HG03097 (cell line): ENCODE results near the gene PIGN.

ENCODE experiments used
- ATAC-seq: cut with Tn5 transposase; IDR thresholded peaks from one replicate; pipeline ENCODE4 v1.9.1; 2021; ENCODE audit not compliant: unreplicated experiment, low FRiP score

PIGN gene

DNA sequence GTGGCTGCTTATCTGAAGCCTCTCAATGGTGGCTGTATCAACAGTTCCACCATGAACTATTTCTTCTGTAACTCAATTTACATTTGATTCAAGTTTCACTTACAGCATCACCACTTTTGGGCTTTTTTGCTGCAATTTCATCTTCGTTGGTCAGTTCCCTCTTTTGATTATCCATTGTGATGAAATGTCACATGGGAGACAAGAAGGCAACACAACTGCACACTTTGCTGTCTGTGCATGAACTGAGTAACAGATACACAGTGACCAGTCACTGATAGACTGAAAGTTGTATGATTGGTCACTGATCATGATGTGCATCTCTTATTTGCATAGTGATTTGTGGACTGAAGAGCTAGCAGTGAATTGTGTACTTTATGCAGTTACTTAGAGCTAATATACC, 163.3 kb downstream of the PIGN start:
- no peak for ATAC-seq

DNA sequence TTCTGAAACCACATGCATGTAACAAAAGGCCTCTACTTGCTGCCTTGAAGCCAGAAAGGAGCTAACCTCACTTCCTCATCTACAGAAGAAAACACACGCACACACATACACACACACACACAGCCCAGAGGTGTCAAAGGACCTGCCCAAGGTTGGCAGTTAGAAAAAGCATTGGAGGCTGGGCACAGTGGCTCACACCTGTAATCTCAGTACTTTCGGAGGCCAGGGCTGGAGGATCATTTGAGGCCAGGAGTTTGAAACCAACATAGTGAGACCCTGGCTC, 168.2 kb downstream of the PIGN start:
- no peak for ATAC-seq

DNA sequence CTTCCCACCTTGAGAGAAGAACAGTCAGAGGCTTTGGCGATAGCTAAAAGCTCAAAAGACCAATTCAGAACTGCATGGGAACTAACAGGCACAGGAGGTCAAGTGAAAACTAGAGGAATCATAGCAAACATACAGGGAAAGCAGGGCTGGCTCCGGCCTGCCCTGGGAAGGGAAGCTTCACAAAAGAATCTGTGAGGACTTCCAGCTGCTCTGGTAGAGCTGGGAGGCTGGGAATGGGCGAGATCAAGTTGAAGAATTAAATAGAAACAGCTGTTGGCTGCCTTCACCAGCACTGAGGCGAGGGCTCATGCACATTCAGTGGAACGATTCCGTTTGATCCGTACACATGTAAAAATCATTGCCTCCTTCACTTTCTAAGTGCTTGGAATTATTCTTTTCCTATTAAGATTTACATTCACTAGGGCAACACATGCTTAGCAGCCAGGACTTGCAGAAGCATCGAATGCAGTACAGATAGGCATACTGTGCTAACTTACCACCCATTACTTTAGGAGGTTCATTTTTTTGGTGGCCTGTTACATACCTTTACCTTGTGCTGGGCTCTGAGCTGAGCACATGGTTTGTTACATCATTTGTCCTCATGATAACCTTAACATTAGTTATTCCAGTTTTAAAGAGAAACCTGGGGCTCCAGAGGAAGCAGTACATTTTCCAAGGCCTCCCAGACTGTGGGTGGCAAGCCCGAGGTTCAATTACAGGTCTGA, 168.7 kb downstream of the PIGN start:
- ATAC-seq: no peak

DNA sequence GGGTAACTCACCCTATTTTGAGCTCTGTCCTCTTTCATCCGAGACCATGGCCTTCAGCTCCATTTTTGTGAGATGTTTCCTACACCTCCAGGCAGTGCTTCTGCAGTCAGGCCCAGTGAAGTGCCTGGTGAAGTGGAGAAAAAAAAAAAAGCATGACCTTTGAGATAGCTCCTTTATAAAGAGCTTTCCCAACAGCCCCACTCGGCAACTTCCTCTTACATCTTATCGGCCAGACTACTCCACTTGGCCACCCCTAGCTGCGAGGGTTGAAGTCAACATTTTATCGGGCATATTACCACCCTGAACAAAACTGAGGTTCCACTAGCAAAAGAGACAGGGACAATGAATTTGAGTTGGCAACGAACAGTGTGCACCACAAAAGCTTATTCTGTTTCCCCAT, 169.2 kb downstream of the PIGN start:
- ATAC-seq: no peak

DNA sequence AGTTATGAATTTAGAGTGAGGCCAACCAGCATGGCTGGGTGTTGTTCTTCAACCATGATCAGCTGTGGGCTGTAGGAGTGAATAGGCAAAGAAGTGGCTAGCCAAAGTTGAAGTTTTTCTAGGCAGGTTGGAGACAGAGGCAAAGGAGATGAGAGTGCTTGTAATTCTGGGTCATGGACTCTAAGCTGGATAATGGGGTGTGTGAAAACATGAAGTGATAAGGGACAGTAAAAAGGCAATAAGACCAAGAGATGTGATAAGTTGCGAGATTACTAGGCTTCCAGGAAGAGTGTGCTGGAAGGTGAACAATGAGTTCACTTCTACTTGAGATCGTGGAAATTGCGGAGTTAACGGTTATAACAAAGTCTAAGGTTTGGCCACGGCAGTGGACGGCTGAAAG, 175.4 kb downstream of the PIGN start:
- ATAC-seq: no peak

DNA sequence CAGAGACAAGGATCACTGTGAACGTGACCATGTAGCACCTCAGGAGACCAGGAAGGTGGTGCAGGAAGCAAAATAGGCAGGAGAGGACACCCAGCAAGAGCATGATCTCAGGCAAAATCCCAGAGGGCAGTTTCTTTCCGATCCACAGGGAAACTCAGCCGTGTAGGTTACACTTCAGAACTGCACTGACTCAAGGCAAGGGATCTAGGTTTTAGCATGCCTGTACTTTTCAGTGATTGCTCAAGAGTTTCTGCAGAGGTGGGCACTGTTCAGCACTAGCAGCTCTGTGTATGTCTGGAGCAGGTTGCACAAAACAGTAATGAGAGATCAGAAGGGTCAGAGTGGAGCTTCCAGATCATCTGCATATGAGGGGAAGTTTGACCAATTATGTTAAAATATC, 177.3 kb downstream of the PIGN start:
- no peak for ATAC-seq

DNA sequence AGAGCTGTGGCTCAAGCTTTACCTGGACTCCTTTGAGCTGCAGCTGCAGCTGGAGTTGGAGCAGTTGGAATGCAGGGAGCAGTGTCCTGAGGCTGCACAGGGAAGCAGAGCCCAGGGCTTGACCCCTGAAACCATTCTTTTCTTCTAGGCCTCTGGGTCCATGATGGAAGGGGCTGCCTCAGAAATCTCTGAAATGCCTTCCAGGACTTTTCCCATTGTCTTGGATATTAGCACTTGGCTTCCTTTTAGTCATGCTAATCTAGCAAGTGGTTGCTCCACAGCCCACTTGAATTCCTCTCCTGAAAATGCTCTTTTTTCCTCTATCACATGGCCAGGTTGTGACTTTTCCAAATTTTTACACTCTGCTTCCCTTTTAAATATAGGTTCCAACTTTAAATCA, 185.5 kb downstream of the PIGN start:
- no peak for ATAC-seq

DNA sequence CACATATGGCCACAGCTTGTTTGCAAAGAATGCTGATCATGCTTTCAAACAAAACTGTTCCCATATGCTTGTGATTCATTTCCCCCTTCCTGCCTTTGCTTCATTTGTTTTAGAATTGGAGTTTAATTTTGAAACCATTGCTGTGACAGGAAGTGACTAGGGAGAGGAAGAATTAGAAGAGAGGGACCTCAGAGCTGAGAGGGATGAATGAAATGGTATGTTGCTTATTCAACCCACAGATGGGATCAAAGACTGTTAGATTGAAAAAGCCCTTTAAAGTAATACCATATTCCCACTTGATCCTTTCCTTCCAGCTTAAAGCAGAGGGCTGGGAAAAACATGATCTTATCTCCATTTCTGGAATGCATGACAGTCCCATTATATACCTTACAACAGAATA, 187.9 kb downstream of the PIGN start:
- ATAC-seq: no peak

DNA sequence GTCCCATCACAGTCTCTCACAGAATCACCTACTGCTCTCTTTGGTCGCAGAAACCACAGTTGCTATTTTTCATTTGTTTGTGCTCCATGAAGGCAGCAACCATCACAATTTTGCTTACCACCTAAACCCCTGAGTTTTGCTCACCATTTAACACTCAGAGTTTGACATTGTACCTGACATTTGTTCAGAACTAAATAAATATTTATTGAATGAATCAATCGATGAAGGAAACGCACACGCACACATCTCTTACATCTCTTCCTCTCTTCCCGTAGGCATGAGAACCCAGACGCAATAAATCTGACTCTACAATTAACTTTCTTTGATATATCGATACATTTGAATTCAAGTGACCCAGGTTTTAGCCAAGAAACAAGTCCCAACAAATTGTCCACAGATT, 188.5 kb downstream of the PIGN start:
- ATAC-seq: no peak

DNA sequence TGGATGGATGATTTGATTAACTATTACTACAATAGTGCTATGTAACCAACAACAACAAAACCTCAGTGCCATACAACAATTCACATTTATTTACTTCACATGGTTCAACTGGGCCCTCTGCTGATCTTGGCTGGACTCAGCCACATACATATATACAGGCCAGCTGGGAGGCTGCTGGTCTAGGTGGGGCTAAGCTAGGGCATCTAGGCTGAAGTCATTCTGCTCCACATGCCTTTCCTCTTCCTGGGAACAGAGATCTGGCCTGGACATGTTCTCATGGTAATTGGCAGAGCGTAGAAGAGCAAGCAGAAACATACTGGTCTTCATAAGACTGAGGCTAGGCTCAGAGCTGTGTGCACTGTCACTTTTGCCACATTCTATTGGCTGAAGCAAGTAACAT, 191.2 kb downstream of the PIGN start:
- ATAC-seq: no peak

DNA sequence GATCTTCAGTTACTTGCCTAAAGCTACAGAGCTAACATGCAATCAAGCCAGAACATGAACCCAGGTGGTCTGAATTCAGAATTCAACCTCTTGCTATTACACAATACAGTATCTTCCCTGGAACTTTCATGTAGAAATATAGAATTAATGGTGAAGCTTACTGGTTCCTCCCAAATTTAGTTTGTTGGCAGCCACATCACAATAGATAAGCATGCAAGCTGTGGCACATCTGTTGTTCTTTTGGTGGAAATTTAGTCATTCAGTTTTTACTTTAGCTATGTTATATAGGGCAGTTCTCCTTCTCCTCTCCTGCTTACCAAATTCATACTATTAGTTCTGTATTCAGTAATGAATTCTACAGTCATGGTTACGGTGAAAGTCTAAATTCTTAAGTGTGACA, 193.0 kb downstream of the PIGN start:
- no peak for ATAC-seq

DNA sequence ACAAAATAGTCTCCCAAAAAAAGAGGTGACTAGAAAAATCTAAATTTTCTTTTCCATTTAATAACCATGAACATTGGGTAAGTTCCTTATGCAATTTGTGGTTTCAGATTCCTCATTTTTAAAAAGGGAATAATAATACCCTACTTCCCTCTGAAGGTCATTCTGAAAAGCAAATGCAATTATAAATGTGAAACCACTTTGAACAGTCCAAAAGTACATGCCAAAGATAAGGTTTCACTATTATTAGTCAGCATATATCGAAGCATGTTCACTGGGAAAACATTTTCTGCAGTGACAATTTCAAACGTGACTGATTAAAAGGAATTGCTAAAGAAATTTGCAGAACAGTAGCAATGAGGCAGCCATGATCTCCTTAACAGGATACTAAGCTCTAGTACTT, 193.9 kb downstream of the PIGN start:
- no peak for ATAC-seq

DNA sequence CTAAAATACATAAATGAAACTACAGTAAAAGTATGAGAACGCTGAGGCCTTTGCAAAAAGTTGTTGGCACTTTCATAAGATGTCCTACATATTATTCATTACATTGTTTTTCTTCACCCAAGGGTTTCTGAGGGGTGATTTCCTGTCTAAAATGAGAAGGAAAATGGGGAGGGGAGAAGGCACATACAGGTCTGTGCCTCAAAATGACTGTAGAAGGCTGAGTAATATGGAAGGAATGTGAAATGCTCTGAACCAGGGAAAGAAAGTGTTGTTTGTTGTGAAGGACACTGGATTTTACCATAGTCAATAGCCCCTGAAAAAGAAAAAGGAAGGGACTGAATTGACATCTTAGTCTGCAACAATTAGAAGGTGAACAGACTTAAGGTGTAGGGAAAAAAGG, 194.6 kb downstream of the PIGN start:
- ATAC-seq: no peak

DNA sequence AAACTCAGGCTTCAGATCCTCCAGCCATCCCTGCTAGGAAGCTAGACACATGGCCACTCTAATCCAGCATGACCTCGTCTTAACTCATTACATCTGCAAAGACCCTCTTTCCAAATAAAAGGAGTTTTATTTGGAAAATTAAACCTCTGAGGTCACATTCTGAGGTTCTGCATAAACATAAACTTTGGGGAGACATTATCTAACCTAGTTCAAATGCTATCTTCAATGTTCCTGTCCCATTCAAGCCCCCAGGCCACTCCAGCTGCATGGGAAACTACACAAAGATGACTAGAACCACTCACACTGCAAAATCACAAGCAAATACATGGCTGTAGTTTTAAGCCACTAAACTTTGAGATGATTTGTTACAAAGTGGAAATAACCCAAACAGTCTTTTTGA, 195.0 kb downstream of the PIGN start:
- ATAC-seq: no peak

DNA sequence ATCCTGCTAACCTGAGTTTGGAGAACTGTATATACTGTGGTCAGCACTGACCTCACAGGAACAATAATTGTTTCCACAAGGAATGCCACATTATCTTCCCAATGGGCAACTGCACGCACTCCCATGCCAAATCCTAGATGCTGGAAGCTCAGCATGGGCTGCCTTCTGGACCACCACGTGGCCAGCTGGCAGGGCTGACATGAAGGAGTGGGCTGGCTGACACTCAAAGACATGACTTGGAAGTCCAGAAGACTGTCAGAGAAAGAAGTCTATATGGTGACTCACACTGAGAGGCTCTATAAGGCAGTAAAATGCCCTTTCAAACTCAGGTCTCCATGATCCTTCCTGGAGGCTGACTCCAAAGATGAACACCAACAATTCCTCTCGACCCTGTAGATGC, 195.7 kb downstream of the PIGN start:
- no peak for ATAC-seq
